KBM-7 (cell line): Measurements from ENCODE around the gene NRDE2.
A peak's percentile ranks its signal among the peaks of the same experiment; 100 is the strongest.
"Not testable (repeated sequence)": the region's sequence is repeated elsewhere in the genome, so short reads cannot be mapped to it uniquely, and the experiment has no call there.

Source experiments
- DNase-seq: peaks from one replicate; pipeline ENCODE4 v3.0.0-alpha.2; 2015
- in situ Hi-C: fragments of 300-500 bp; cut with MboI; formaldehyde crosslinking; loops from 2 replicates; pipeline ENCODE4 v1.14.3; 2020; ENCODE audit warnings: low sequenced_read_pairs, low pct_unique_long_range_greater_than_20kb, mixed read lengths

NRDE2 gene

GRCh38 chr14:90277581-90278198, 54.1 kb downstream of the NRDE2 start:
- no peak for DNase-seq
- in situ Hi-C loops = no loop called here

- in situ Hi-C loops = no loop called here
- DNase-seq = no peak
Measured at GRCh38 chr14:90276646-90277367, 54.9 kb downstream of the NRDE2 start.

- in situ Hi-C loops = no loop called here
- no peak for DNase-seq
Measured at GRCh38 chr14:90275820-90276219, 55.9 kb downstream of the NRDE2 start.

- in situ Hi-C loops = no loop called here
Measured at GRCh38 chr14:90275458-90275814, 56.3 kb downstream of the NRDE2 start.

GRCh38 chr14:90274808-90275457, 56.8 kb downstream of the NRDE2 start:
- no peak for DNase-seq
- in situ Hi-C loops = no loop called here

More at GRCh38 chr14:90275458-90275814, 56.3 kb downstream of the NRDE2 start:
- DNase-seq = no peak

DNA sequence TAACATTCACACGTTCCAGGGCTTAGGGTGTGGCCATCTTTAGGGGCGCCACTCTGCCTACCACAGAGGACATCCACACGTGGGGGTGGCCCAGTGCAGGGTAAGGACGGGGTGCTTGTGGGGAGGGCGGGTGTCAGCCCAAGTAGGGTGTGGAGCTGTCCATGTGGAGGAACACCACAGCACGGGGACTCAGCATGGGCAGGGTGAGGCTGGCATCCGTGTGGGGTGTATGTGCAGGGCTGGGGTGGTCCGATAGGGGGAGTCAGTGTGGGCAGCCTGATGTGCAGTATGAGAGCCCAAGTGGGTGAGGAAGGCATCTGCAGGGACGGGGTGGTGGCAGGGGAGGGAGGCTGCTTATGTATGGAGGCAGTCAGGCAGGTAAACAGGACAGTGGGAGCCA, 57.7 kb downstream of the NRDE2 start:
- in situ Hi-C loops = no loop called here
- no peak for DNase-seq

- in situ Hi-C loops = no loop called here
- no peak for DNase-seq
Measured at GRCh38 chr14:90273532-90273931, 58.2 kb downstream of the NRDE2 start.

DNA sequence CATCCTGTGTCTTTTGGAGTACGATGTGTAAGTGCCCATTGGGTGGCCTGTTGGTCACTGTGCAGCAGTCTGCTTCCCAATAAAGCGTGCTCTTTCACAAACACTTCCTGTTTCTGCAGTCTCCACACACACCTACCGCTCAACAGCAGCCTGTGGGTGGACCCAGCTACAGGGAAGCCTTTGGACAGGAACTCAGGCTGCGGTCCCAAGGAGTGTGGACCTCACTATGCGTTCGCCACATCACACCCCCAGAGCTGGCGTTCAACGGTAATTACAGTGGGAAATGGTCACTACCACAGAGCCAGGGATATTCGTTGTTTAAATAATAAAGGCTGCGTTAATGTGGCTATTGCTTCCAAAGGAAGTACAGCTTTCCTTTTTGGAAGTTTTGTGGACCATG, 59.2 kb downstream of the NRDE2 start:
- DNase-seq = no peak
- in situ Hi-C loops = no loop called here

DNA sequence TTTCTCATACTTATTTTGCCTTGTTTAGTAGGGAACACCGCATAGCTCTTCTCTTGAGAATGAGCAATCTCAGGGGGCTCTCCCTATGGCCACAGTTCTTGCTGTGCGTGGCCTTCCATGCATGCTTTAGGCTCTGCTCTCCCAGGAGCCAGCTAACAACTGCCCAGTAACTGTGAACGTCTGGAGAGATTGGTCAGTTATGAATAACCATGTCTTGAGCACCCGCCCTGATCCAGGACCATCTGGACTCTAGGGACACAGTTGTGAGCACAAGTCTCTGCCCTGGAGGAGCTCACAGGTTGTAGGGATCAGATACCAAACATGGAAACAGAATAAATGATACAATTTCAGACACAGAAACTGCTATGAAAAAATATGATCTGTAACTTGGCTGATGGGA, 63.3 kb downstream of the NRDE2 start:
- no peak for DNase-seq

GRCh38 chr14:90266441-90267154, 65.1 kb downstream of the NRDE2 start:
- in situ Hi-C loops = no loop called here
- no peak for DNase-seq

More for the DNA sequence above, 63.3 kb downstream of the NRDE2 start:
- in situ Hi-C loops = no loop called here

- in situ Hi-C loops = no loop called here
- DNase-seq = no peak
Measured at GRCh38 chr14:90263748-90264449, 67.8 kb downstream of the NRDE2 start.

GRCh38 chr14:90256354-90257131, 75.2 kb downstream of the NRDE2 start, which contains the start of gene PSMC1:
Gene PSMC1, plus strand, starts transcription at chr14:90256553. Its CDS starts 45 bp downstream, at chr14:90256598.
- peak; percentile 91 for DNase-seq
- in situ Hi-C loops = no loop called here

GRCh38 chr14:90255871-90256270, 75.9 kb downstream of the NRDE2 start:
- in situ Hi-C loops = no loop called here
- DNase-seq = no peak

- in situ Hi-C loops = no loop called here
- no peak for DNase-seq
Measured at GRCh38 chr14:90253826-90254225, 77.9 kb downstream of the NRDE2 start.

- in situ Hi-C loops = no loop called here
- no peak for DNase-seq
Measured at GRCh38 chr14:90248594-90248993, 83.1 kb downstream of the NRDE2 start.

- DNase-seq, in situ Hi-C loops: not testable (repeated sequence)
Measured at GRCh38 chr14:90247441-90247840, 84.3 kb downstream of the NRDE2 start.

DNA sequence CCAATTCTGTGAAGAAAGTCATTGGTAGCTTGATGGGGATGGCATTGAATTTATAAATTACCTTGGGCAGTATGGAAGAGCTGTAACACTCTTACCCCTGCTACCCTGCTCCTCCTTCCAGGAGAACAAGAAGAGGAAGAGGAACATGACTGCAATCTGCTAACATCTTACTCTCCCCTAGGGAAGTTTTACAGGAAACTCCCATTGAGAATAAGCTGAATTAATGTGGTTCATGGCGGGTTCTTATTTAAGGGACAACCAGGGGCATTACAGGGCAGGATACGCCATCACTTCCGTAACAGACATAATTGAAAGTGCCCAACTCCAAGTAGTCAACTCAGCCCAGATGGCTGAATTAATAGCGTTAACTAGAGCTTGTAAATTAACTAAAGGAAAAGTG, 84.8 kb downstream of the NRDE2 start:
- in situ Hi-C loops = no loop called here

GRCh38 chr14:90242444-90242843, 89.3 kb downstream of the NRDE2 start:
- DNase-seq = no peak
- in situ Hi-C loops = no loop called here

More for the DNA sequence above, 84.8 kb downstream of the NRDE2 start:
- DNase-seq = peak; percentile 12
